HG02610 (cell line): ENCODE data around the gene PKNOX2.

Experiments used
- ATAC-seq: cut with Tn5 transposase; IDR thresholded peaks from one replicate; pipeline ENCODE4 v1.9.1; 2021; ENCODE audit warnings: mild to moderate bottlenecking, moderate library complexity; ENCODE audit not compliant: unreplicated experiment

Gene PKNOX2

GRCh38 chr11:125374398-125374797 is 209.8 kb downstream of the PKNOX2 start:
- ATAC-seq, result no peak

GRCh38 chr11:125375146-125375545 is 210.6 kb downstream of the PKNOX2 start:
- no peak for ATAC-seq

GRCh38 chr11:125376117-125376516 is 211.6 kb downstream of the PKNOX2 start:
- ATAC-seq, result no peak

GRCh38 chr11:125376856-125377255 is 212.3 kb downstream of the PKNOX2 start:
- no peak for ATAC-seq

- no peak for ATAC-seq
Observed at GRCh38 chr11:125378083-125378482, 213.5 kb downstream of the PKNOX2 start.

GRCh38 chr11:125378571-125378970 is 214.0 kb downstream of the PKNOX2 start:
- no peak for ATAC-seq

- ATAC-seq, result no peak
Observed at GRCh38 chr11:125379565-125379964, 215.0 kb downstream of the PKNOX2 start.

- no peak for ATAC-seq
Observed at GRCh38 chr11:125379981-125380380, 215.4 kb downstream of the PKNOX2 start.

GRCh38 chr11:125380756-125381445 is 216.3 kb downstream of the PKNOX2 start:
- no peak for ATAC-seq

GRCh38 chr11:125381499-125382044 is 217.0 kb downstream of the PKNOX2 start:
- no peak for ATAC-seq

GRCh38 chr11:125382314-125382791 is 217.8 kb downstream of the PKNOX2 start:
- no peak for ATAC-seq

GRCh38 chr11:125382822-125383221 is 218.3 kb downstream of the PKNOX2 start:
- ATAC-seq, result no peak

GRCh38 chr11:125384825-125385224 is 220.3 kb downstream of the PKNOX2 start:
- no peak for ATAC-seq

GRCh38 chr11:125387901-125388300 is 223.3 kb downstream of the PKNOX2 start:
- no peak for ATAC-seq

- ATAC-seq, result no peak
Observed at GRCh38 chr11:125388611-125389010, 224.1 kb downstream of the PKNOX2 start.

GRCh38 chr11:125389339-125390166 is 225.0 kb downstream of the PKNOX2 start:
- ATAC-seq, result no peak

GRCh38 chr11:125390946-125391345 is 226.4 kb downstream of the PKNOX2 start:
- ATAC-seq, result no peak

- ATAC-seq, result no peak
Observed at GRCh38 chr11:125393331-125393730, 228.8 kb downstream of the PKNOX2 start.

- no peak for ATAC-seq
Observed at GRCh38 chr11:125394296-125394695, 229.7 kb downstream of the PKNOX2 start.

- ATAC-seq, result no peak
Observed at GRCh38 chr11:125397421-125397820, 232.9 kb downstream of the PKNOX2 start.

GRCh38 chr11:125398475-125398874 is 233.9 kb downstream of the PKNOX2 start:
- no peak for ATAC-seq
